Measurements from ENCODE around the gene NCOA5. TPM values are rescaled to one million over a fixed set of nuclear protein-coding genes. Genes with fewer than 3 reads are reported as not detected.

The NCOA5 gene
- total and polyA plus RNA-seq, 10 of the 15 experiments (the other 5 are each of a cell fraction or from before 2014, with no cell fraction given), result 7.7 to 38.1 (median 30.1) TPM

GRCh38 chr20:46129955-46130481 is 40.3 kb upstream of the NCOA5 start:
- Histone ChIP-seq H3K4me3 (no peak overlapping the region), H3K9me3 (replicated peaks; ENCODE audit: control insufficient read depth, insufficient read depth, low read length) (no peaks in the 10 kb centered on the region), H3K27me3 (replicated peaks in 1 of 2; ENCODE audit: control insufficient read depth in 2 of 2, insufficient read depth in 2 of 2, low read length in 1 of 2) (no peaks in the 10 kb centered on the region; a peak in 1 of 4 replicates), H2AFZ (ENCODE audit: control insufficient read depth, low read depth, low read length) (no peak overlapping the region), H3K4me1 (ENCODE audit: control insufficient read depth, insufficient read depth, low read length) (peaks cover 21% of the 10 kb centered on the region), H3K36me3 (ENCODE audit: control insufficient read depth in 2 of 2, insufficient read depth in 2 of 2, low read length in 1 of 2) (peaks cover 7 to 12% of the 10 kb centered on the region in 2 experiments), H3K9ac (ENCODE audit: control insufficient read depth, insufficient read depth, low read length) (no peak overlapping the region), H4K20me1 (ENCODE audit: control insufficient read depth, insufficient read depth) (peaks cover 9% of the 10 kb centered on the region), H3K27ac (ENCODE audit: control insufficient read depth, insufficient read depth) (no peak overlapping the region; the same call in 1 of the 2 replicates), H3K4me2 (ENCODE audit: control insufficient read depth, insufficient read depth) (peak overlapping the region; percentile 17; the same call in 1 of the 2 replicates), H3K79me2 (ENCODE audit: control insufficient read depth, insufficient read depth, low read length) (no peaks in the 10 kb centered on the region; the same call in none of the 2 replicates)
- DNase-seq (ENCODE audit: low read depth, low spot score) (peak; percentile 59), ATAC-seq (peak; percentile 55), FAIRE-seq (no peak)
- ChIA-PET RAD21 (ENCODE audit: unreplicated experiment) (interaction anchor here (0.7 to 3.5 kb wide), 11 partner anchors 9 to 220 kb away, joined by 3 to 22 read pairs (median 4); no protein-coding TSS in a partner anchor), CTCF (interaction anchor here (0.6 to 6.0 kb wide), 21 partner anchors 9 to 281 kb away, joined by 3 to 63 read pairs (median 5); no protein-coding TSS in a partner anchor), SMC1A (ENCODE audit: uncharacterized antibody, unreplicated experiment) (interaction anchor here (0.9 to 5.9 kb wide), 6 partner anchors 9 to 45 kb away, joined by 3 to 39 read pairs (median 6); partner anchors contain the start of gene CD40), POLR2A (interaction anchor here (0.6 to 1.0 kb wide), 4 partner anchors 10 to 61 kb away, joined by 3 to 8 read pairs (median 4); partner anchors contain the start of gene CD40)
- 0% methylated on average over 5 of the region's 5 CpGs for WGBS (ENCODE audit: insufficient coverage, insufficient replicate concordance, low lambda C conversion rate, missing lambda C conversion rate)
- intact Hi-C loops (cut with micrococcal nuclease; ENCODE audit: unreplicated experiment) (no loop called here), in situ Hi-C loops (cut with MboI) (no loop called here)
- BruUV-seq (replicated peaks), result no TSS peak
- TF ChIP-seq BACH1 (IDR thresholded peaks at IDR 0.05; ENCODE audit: borderline replicate concordance) (peak; percentile 50; the same call in 1 of the 2 replicates), NR2F1 (conservative IDR thresholded peaks at IDR 0.05) (0 out of 2 replicates have a peak, but pooled peaks have one; percentile 9), IKZF1 (conservative IDR thresholded peaks at IDR 0.05) (0 out of 2 replicates have a peak, but pooled peaks have one; percentile 19), ZBED1 (IDR thresholded peaks at IDR 0.05; ENCODE audit: borderline replicate concordance) (peak; percentile 79; the same call in 1 of the 2 replicates), ETV6 (conservative IDR thresholded peaks at IDR 0.05 in 1 of 2, IDR thresholded peaks at IDR 0.05 in 1 of 2; ENCODE audit: borderline replicate concordance in 1 of 2, low read depth in 1 of 2) (peak in 1 of 2 experiments; percentile 57; a peak in 1 of 4 replicates), EP300 (IDR thresholded peaks at IDR 0.05; ENCODE audit: borderline replicate concordance in 1 of 2, control insufficient read depth in 1 of 2, low read depth in 2 of 2, low read length in 2 of 2) (peak in 1 of 2 experiments; percentile 20; a peak in 1 of 4 replicates), ELK1 (IDR thresholded peaks at IDR 0.05; ENCODE audit: low read depth, low read length) (no peak), YY1 (IDR thresholded peaks at IDR 0.05; ENCODE audit: low read depth, low read length) (0 out of 2 replicates have a peak, but pooled peaks have one; percentile 7), PAX5 (IDR thresholded peaks at IDR 0.05; ENCODE audit: borderline replicate concordance, low read depth, low read length) (0 out of 2 replicates have a peak, but pooled peaks have one; percentile 12), MTA3 (IDR thresholded peaks at IDR 0.05; ENCODE audit: borderline replicate concordance, low read length) (peak; percentile 89), PRDM15 (CRISPR knock-in tag; IDR thresholded peaks at IDR 0.05) (no peak), EGR1 (IDR thresholded peaks at IDR 0.05; ENCODE audit: borderline replicate concordance in 1 of 2, low read depth in 2 of 2, low read length in 2 of 2) (no peak), SMARCA5 (IDR thresholded peaks at IDR 0.05) (peak; percentile 88), JUNB (IDR thresholded peaks at IDR 0.05) (peak; percentile 62), SMAD5 (IDR thresholded peaks at IDR 0.05; ENCODE audit: low read depth) (peak; percentile 51; the same call in 1 of the 2 replicates), CREM (IDR thresholded peaks at IDR 0.05; ENCODE audit: low read depth) (peak; percentile 53; the same call in 1 of the 2 replicates), ATF2 (IDR thresholded peaks at IDR 0.05; ENCODE audit: low read length) (peak; percentile 38; the same call in 1 of the 2 replicates)

Data from GM12878 (cell line).